GM21390 (cell line): ENCODE data around the gene CEBPA.

Experiments used
- ATAC-seq: cut with Tn5 transposase; IDR thresholded peaks from one replicate; pipeline ENCODE4 v1.9.1; 2021; ENCODE audit not compliant: unreplicated experiment

The CEBPA gene

GRCh38 chr19:33289261-33289660, 13.1 kb downstream of the CEBPA start:
- no peak for ATAC-seq

GRCh38 chr19:33288666-33289065, 13.7 kb downstream of the CEBPA start:
- no peak for ATAC-seq

- ATAC-seq: no peak
These were observed 14.4 kb downstream of the CEBPA start for GRCh38 chr19:33287927-33288326.

- no peak for ATAC-seq
These were observed 14.9 kb downstream of the CEBPA start for GRCh38 chr19:33287438-33287837.

GRCh38 chr19:33286899-33287298, 15.4 kb downstream of the CEBPA start:
- ATAC-seq: no peak

GRCh38 chr19:33285441-33285927, 16.9 kb downstream of the CEBPA start:
- no peak for ATAC-seq

GRCh38 chr19:33284756-33285155, 17.6 kb downstream of the CEBPA start:
- ATAC-seq: no peak

GRCh38 chr19:33284146-33284643, 18.1 kb downstream of the CEBPA start:
- ATAC-seq: no peak

- ATAC-seq: no peak
These were observed 18.7 kb downstream of the CEBPA start for GRCh38 chr19:33283589-33283988.

GRCh38 chr19:33282036-33282671, 20.2 kb downstream of the CEBPA start:
- no peak for ATAC-seq

- no peak for ATAC-seq
These were observed 20.9 kb downstream of the CEBPA start for GRCh38 chr19:33281296-33281926.

GRCh38 chr19:33280351-33280921, 21.9 kb downstream of the CEBPA start:
- ATAC-seq: peak; percentile 84

- ATAC-seq: no peak
These were observed 22.6 kb downstream of the CEBPA start for GRCh38 chr19:33279430-33280350.

GRCh38 chr19:33278403-33279269, 23.7 kb downstream of the CEBPA start:
- no peak for ATAC-seq

- ATAC-seq: no peak
These were observed 24.3 kb downstream of the CEBPA start for GRCh38 chr19:33278023-33278402.

- ATAC-seq: no peak
These were observed 24.9 kb downstream of the CEBPA start for GRCh38 chr19:33277434-33277833.

GRCh38 chr19:33275933-33276619, 26.3 kb downstream of the CEBPA start:
- no peak for ATAC-seq

GRCh38 chr19:33275559-33275932, 26.8 kb downstream of the CEBPA start:
- ATAC-seq: no peak

GRCh38 chr19:33274663-33275558, 27.4 kb downstream of the CEBPA start:
- no peak for ATAC-seq
